Lung (tissue), 12 donors: Measurements from ENCODE around the gene RAB24. TPM values are rescaled to one million over a fixed set of nuclear protein-coding genes. Genes with fewer than 3 reads are reported as not detected.

Experiments used
- ATAC-seq: fragments of 200-7000 bp; cut with Tn5 transposase; one replicate; pipeline ENCODE4 v1.9.1; 2020; ENCODE audit warnings: moderate number of reproducible peaks; ENCODE audit not compliant: insufficient read depth, low FRiP score
- DNase-seq, 3 donors: peaks; one replicate each; pipeline ENCODE4 v3.0.0-alpha.2; 2013 to 2017
- H3K27ac ChIP-seq, 2 donors: one replicate each; pipeline ENCODE4 v1.5.1; 2013; ENCODE audit warnings: mild to moderate bottlenecking in 2 of 2, moderate library complexity in 2 of 2, control low read depth in 1 of 2, inconsistent platforms in 1 of 2, low read depth in 1 of 2, low read length in 1 of 2
- H3K27me3 ChIP-seq, 3 donors: one replicate each; pipeline ENCODE4 v1.5.1; 2013; ENCODE audit warnings: low read length in 2 of 3; ENCODE audit not compliant: control insufficient read depth in 3 of 3, insufficient read depth in 3 of 3
- H3K36me3 ChIP-seq, 4 donors: one replicate each; pipeline ENCODE4 v1.5.1; 2013; ENCODE audit warnings: low read length in 4 of 4, mild to moderate bottlenecking in 1 of 4, moderate library complexity in 1 of 4; ENCODE audit not compliant: control insufficient read depth in 4 of 4, insufficient read depth in 4 of 4
- H3K4me1 ChIP-seq, 5 donors: one replicate each; pipeline ENCODE4 v1.5.1; 2013; ENCODE audit warnings: low read length in 5 of 5, mild to moderate bottlenecking in 2 of 5, moderate library complexity in 1 of 5; ENCODE audit not compliant: control insufficient read depth in 5 of 5, insufficient read depth in 5 of 5
- H3K4me3 ChIP-seq: one replicate; pipeline ENCODE4 v1.5.1; 2013; ENCODE audit warnings: mild to moderate bottlenecking, control low read depth, moderate library complexity
- H3K9ac ChIP-seq, 2 donors: one replicate each; pipeline ENCODE4 v1.5.1; 2013; ENCODE audit warnings: low read length in 2 of 2, control low read depth in 1 of 2; ENCODE audit not compliant: insufficient read depth in 1 of 2
- H3K9me3 ChIP-seq, 4 donors: one replicate each; pipeline ENCODE4 v1.5.1; 2013; ENCODE audit warnings: low read length in 3 of 4, mild to moderate bottlenecking in 1 of 4, moderate library complexity in 1 of 4; ENCODE audit not compliant: control insufficient read depth in 4 of 4, insufficient read depth in 3 of 4
- CTCF ChIP-seq: IDR thresholded peaks from 2 replicates; pipeline ENCODE4 v1.5.1; 2012; ENCODE audit warnings: mild to moderate bottlenecking; ENCODE audit errors: control extremely low read depth, extremely low read depth
- WGBS, 2 donors: extraction: QIAGEN DNeasy Blood & Tissue Kit; methylation state at CpG; one replicate each; pipeline ENCODE4 v1.1.7; 2013; 5-methylcytosine and 5-hydroxymethylcytosine counted together
- polyA plus RNA-seq, 2 donors: library from polyadenylated mRNA; stranded (reverse); fragments of 200-250 nt; gene quantifications; one replicate each; pipeline ENCODE4 v1.2.1, GENCODE V29; 2013
- total RNA-seq, 2 donors: library from RNA; depleted of rRNA in 1 of 2; stranded (reverse); fragments of >200 nt in 1 of 2; gene quantifications; one replicate each; pipeline ENCODE4 v1.2.1, GENCODE V29; 2014 to 2021
- donor health status: control.
- donor health status: control.
- donor health status: Bipolar disorder and iron deficiency.
- donor health status: healthy.
- donor health status: DM: yes; HTN: yes; CAD: no.

Gene RAB24
- total and polyA plus RNA-seq, 4 donors: 25.9 to 76.6 (median 42.4) TPM

GRCh38 chr5:177311392-177311722, 7.8 kb upstream of the RAB24 start:
- H3K27ac ChIP-seq: no peak overlapping the region
- peaks cover 0 to 11% (median 4%) of the 10 kb centered on the region in 4 donors for H3K36me3 ChIP-seq
- peaks cover 0 to 34% (median 12%) of the 10 kb centered on the region in 5 donors for H3K4me1 ChIP-seq
- WGBS, 2 donors: 1 to 2% methylated on average over 23 of the region's 23 CpGs
- no peaks in the 10 kb centered on the region for H3K27me3 ChIP-seq
- H3K9me3 ChIP-seq: no peaks in the 10 kb centered on the region
- no peak overlapping the region for H3K4me3 ChIP-seq
- ATAC-seq: no peak
- DNase-seq: no peak
- H3K9ac ChIP-seq: no peak overlapping the region
- TF ChIP-seq CTCF: no peak

- no peak for TF ChIP-seq CTCF
- ATAC-seq: no peak
- Histone ChIP-seq H3K4me3 (no peak overlapping the region), H3K9me3 (no peaks in the 10 kb centered on the region), H3K27me3 (no peaks in the 10 kb centered on the region), H3K9ac (no peak overlapping the region), H3K27ac (no peak overlapping the region), H3K4me1 (peaks cover 0 to 34% (median 12%) of the 10 kb centered on the region in 5 donors), H3K36me3 (peaks cover 0 to 13% (median 5%) of the 10 kb centered on the region in 4 donors)
- peak; percentile 40 to 56 (median 42) for DNase-seq
- 14 to 16% methylated on average over 13 to 18 of the region's 20 CpGs for WGBS, 2 donors
Observed at GRCh38 chr5:177310757-177311391, 7.4 kb upstream of the RAB24 start.

- peaks cover 0 to 15% (median 10%) of the 10 kb centered on the region in 4 donors for H3K36me3 ChIP-seq
- H3K4me1 ChIP-seq: peaks cover 0 to 34% (median 12%) of the 10 kb centered on the region in 5 donors
- no peak for DNase-seq
- no peaks in the 10 kb centered on the region for H3K27me3 ChIP-seq
- 92% methylated on average over 13 of the region's 13 CpGs for WGBS, 2 donors
- H3K9me3 ChIP-seq: no peaks in the 10 kb centered on the region
- H3K4me3 ChIP-seq: no peak overlapping the region
- TF ChIP-seq CTCF: no peak
- no peak overlapping the region for H3K27ac ChIP-seq
- no peak for ATAC-seq
- H3K9ac ChIP-seq: no peak overlapping the region
Observed at GRCh38 chr5:177310332-177310731, 6.8 kb upstream of the RAB24 start.
